ENCODE results near the gene PGF.
"Not testable (repeated sequence)": the region's sequence is repeated elsewhere in the genome, so short reads cannot be mapped to it uniquely, and the experiment has no call there.

Gene PGF

GRCh38 chr14:74955229-74956026, at the start of gene PGF:
Gene PGF (minus strand): TSS chr14:74955597. CDS start chr14:74955242, 355 bp downstream.
- peak in 4 of 6 experiments; percentile 10 to 40 (median 28) for DNase-seq

DNA sequence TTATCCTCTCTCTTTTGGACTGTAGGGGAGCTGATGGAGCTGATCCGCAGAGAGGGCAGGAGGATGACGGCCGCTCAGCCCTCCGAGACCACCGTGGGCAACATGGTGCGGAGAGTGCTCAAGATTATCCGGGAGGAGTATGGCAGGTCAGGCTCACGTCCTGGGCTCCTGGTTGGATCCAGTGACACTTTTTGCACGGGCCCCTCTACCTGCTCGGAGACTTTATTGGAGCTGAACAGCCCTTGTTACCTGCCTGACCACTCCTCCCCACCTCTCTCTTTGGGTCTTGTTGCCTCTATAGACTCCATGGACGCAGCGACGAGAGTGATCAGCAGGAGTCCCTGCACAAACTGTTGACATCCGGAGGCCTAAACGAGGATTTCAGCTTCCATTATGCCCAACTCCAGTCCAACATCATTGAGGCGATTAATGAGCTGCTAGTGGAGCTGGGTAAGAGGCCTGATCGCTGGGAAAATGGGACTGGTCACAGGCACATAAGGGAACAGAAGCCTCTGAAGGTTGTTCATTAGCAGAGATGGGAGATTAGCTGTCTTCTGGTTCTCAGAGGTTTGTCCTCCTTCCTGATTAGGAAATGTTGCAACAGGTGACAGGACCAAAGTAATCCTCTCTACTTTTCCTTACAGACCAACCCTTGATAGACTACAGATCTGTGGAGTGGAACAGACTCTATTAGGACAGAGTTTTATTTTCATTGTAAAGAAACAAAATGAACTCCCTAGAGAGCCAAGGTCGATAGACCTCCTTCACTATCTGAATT, 48.0 kb upstream of the PGF start:
- DNase-seq, result peak in 2 of 6 experiments; percentile 15 to 32

- peak; percentile 96 to 99 (median 98) for DNase-seq
These were observed 47.2 kb upstream of the PGF start, which contains the start of gene EIF2B2 for GRCh38 chr14:75002392-75003249. Gene EIF2B2 (plus strand): TSS chr14:75002921. CDS start chr14:75002991, 70 bp downstream.

DNA sequence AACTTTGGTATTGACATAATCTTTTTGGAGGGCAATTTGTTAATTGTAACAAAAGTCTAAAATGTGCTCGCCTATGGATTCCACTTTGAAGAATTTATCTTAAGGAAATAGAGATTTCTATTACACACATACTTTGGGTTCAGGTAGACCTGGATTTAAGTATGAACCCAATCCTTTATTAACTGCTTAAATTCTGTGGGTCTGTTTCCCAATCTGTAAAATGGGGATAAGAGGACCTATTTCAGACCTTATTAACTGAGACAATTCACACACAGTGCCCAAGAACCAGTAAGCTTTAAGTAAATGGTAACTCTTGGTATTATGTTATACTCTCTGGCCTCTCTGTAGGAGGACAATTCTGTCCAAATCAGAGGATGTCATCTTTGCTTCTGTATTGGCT, 46.5 kb upstream of the PGF start:
- DNase-seq, result no peak

- DNase-seq, result no peak
These were observed 45.9 kb upstream of the PGF start for GRCh38 chr14:75001261-75001660.

DNA sequence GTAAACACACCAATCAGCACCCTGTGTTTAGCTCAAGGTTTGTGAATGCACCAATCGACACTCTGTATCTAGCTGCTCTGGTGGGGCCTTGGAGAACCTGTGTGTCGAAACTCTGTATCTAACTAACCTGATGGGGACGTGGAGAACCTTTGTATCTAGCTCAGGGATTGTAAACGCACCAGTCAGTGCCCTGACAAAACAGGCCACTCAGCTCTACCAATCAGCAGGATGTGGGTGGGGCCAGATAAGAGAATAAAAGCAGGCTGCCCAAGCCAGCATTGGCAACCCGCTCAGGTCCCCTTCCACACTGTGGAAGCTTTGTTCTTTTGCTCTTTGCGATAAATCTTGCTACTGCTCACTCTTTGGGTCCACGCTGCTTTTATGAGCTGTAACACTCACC, 40.4 kb upstream of the PGF start:
- DNase-seq, result not testable (repeated sequence)

DNA sequence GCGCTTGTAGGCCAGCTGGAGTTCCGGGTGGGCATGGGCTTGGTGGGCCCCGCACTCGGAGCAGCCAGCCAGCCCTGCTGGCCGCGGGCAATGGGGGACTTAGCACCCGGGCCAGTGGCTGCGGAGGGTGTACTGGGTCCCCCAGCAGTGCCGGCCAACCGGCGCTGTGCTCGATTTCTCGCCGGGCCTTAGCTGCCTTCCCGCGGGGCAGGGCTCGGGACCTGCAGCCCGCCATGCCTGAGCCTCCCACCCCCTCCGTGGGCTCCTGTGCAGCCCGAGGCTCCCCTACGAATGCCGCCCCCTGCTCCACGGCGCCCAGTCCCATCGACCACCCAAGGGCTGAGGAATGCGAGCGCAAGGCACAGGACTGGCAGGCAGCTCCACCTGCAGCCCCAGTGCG, 38.8 kb upstream of the PGF start:
- DNase-seq, result not testable (repeated sequence)

GRCh38 chr14:74988993-74989392, 33.6 kb upstream of the PGF start:
- no peak for DNase-seq

DNA sequence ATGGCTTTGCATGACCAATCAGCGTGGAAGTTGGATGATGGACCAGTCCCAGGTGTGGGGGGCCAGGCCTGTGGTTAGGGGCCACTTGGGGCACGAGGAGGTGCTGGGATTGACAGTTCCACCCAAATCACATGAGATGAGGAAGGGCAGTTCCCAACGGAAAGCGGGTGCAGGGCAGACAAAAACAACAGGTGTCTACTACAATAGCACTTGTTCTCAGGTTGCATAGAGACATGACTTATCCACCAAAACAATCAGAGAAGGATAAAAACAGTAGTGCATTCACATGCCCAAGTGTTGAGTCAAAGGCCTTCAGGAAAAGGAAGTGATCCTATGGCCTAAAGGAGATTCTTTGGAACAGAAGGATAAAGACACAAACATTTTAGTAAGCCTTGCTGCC, 32.7 kb upstream of the PGF start:
- no peak for DNase-seq

GRCh38 chr14:74985806-74986205, 30.4 kb upstream of the PGF start:
- no peak for DNase-seq

- no peak for DNase-seq
These were observed 29.6 kb upstream of the PGF start for GRCh38 chr14:74985028-74985310.

GRCh38 chr14:74984236-74985027, 29.0 kb upstream of the PGF start:
- DNase-seq, result no peak

DNA sequence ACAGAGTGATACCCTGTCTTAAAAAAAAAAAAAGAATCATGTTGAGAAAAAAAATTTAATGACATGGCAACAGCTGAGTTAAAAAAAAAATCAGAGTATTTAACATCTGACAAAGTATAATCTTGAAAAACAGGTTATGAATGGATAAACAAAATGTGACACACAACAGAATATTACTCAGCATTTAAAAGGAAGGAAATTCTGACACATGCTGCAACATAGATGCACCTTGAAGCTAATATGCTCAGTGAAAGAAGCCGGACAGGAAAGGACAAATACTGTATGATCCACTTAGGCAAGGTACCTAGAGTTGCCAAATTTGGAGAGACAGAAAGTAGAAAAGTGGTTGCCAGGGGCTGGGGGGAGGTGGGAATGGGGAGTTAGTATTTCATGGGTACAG, 27.9 kb upstream of the PGF start:
- no peak for DNase-seq

DNA sequence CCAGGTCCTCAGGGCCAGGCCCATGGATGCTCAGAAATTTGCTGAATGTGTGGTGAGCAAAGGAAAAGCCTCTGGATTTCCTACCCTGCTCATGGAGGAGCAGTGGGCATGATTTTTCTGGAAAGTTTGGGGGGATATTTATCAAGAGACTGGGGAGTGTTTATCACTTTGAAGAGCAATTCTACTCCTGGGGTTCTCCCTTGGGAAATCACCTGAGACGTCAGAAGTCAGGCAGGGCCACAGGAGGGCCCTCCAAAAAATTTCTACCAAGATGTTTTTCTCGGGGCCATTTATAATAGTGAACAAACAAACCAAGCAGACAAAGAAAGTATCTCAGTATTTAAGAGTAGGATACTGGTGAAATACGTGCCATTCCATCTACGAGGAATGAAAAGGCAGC, 27.3 kb upstream of the PGF start:
- no peak for DNase-seq

GRCh38 chr14:74981833-74982232, 26.4 kb upstream of the PGF start:
- no peak for DNase-seq

GRCh38 chr14:74981462-74981782, 26.0 kb upstream of the PGF start:
- no peak for DNase-seq

- DNase-seq, result no peak
These were observed 25.5 kb upstream of the PGF start for GRCh38 chr14:74980731-74981461.

- no peak for DNase-seq
These were observed 25.0 kb upstream of the PGF start for GRCh38 chr14:74980398-74980730.

GRCh38 chr14:74979442-74980397, 24.3 kb upstream of the PGF start:
- no peak for DNase-seq

DNA sequence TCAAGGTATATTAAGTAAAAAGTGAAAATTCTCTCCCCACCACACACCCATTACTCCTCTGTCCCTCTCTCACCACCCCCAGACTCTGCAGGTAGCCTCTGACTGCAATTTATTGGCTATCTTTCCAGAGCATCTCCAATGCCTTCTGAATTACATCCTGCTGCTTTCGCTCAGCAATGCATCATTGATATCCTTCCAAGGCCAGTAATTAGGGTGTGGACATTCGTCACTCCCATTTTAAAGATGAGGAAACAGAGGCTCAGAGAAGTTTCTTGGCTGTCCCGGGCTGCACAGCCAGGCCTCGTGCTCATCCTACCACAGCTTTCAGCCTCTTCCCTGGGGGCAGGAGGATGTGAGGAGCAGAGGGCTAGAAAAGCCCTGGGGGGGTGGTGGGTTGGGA, 23.6 kb upstream of the PGF start:
- no peak for DNase-seq

GRCh38 chr14:74978416-74978947, 23.1 kb upstream of the PGF start:
- DNase-seq, result no peak
